ENCODE data around the gene HHIPL2.

HHIPL2 gene

GRCh38 chr1:222547944-222548671 is at the start of gene HHIPL2:
HHIPL2 (minus strand) TSS chr1:222548104; CDS start chr1:222548044, 60 bp downstream.
- no peak for DNase-seq

GRCh38 chr1:222596696-222597095 is 48.8 kb upstream of the HHIPL2 start:
- no peak for DNase-seq

- no peak for DNase-seq
Measured at GRCh38 chr1:222594789-222595188, 46.9 kb upstream of the HHIPL2 start.

GRCh38 chr1:222592171-222592570 is 44.3 kb upstream of the HHIPL2 start:
- no peak for DNase-seq

- DNase-seq = peak; percentile 89 to 90
Measured at GRCh38 chr1:222589462-222590302, 41.8 kb upstream of the HHIPL2 start, which contains the start of gene TAF1A. TAF1A (minus strand) TSS chr1:222589933.

GRCh38 chr1:222588135-222588534 is 40.2 kb upstream of the HHIPL2 start:
- DNase-seq = no peak

DNA sequence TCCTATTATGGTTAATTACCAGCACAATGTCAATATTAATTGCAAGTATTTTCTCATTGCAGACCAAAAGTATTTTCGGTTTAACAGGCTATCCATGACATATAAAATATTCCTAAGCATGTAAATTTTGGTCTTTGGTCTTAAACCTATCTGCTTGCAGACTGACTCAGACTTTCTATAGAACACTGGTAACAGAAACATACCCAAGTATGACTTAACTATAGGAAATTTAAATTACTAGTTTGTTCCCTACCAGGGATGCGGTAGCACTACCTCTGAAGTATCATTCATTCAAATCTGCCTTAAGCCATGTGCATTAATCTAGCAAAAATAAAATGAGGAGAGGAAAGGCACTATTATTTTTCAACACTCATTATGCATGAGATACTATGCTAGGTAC is 38.9 kb upstream of the HHIPL2 start:
- DNase-seq = no peak

- no peak for DNase-seq
Measured at GRCh38 chr1:222583079-222583478, 35.2 kb upstream of the HHIPL2 start.

GRCh38 chr1:222582099-222582774 is 34.3 kb upstream of the HHIPL2 start:
- no peak for DNase-seq

- no peak for DNase-seq
Measured at GRCh38 chr1:222579316-222579715, 31.4 kb upstream of the HHIPL2 start.

GRCh38 chr1:222570837-222571236 is 22.9 kb upstream of the HHIPL2 start:
- no peak for DNase-seq

DNA sequence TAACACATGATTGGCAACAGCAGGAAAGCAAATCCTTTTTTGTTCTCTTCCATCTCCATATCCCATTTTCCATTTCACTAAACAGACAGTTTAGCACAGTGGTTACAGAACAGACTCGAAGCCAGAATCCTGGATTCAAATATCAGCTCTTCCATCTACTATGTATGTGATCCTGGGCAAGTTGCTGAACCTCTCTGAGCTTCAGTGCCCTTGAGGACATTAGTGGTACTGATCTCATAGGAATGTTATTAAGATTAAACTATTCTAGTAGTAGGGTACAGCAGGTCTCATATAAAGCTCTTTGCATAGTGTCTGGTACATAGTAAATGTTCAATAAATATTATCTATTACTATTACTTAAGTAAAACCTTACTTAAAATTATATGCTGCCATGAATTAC is 13.8 kb upstream of the HHIPL2 start:
- no peak for DNase-seq

DNA sequence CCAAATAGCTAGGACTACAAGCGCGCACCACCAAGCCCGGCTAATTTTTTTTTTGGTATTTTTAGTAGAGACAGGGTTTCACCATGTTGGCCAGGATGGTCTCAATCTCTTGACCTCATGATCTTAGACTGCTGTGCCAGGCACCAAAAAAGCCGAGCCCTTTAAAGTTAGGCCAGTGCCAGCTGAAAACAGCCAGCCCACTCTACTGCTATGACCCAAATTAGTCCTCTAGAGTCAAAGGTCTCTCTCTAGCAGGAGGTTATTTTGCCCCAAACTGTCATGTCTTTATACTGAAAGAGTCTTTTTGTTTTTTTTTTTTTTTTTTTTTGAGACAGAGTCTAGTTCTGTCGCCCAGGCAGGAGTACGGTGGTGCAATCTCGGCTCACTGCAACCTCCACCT is 9.7 kb upstream of the HHIPL2 start:
- no peak for DNase-seq

- no peak for DNase-seq
Measured at GRCh38 chr1:222557148-222557547, 9.2 kb upstream of the HHIPL2 start.

DNA sequence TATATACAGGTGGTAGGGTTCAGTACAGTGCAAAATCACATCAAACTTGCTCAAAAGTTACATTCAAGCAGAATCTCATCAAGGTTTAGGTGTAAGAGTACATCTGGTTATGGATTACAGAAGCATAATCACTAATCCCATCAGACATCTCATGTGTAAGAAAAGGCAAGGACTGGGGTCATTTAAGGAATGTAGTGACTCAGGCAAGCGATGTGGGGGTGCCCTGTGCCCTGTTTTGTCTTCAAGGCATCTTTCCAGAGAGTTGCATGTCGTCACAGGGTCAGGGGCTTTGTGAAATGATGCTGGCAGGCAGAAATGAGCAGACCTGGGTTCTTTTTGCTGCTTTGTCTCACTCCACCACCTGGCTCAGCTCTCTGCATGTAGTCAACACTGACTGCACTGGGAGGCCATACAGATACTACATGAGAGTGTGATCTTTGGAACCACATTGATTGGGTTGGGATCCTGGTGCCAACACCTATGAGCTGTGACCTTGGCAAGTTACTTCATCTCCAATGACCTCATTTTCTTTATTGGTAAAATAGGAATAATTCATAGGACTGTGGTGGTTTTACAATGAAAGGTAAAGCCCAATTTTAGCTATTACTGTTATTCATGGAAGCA is 8.2 kb upstream of the HHIPL2 start:
- no peak for DNase-seq

GRCh38 chr1:222554177-222554576 is 6.3 kb upstream of the HHIPL2 start:
- DNase-seq = no peak

DNA sequence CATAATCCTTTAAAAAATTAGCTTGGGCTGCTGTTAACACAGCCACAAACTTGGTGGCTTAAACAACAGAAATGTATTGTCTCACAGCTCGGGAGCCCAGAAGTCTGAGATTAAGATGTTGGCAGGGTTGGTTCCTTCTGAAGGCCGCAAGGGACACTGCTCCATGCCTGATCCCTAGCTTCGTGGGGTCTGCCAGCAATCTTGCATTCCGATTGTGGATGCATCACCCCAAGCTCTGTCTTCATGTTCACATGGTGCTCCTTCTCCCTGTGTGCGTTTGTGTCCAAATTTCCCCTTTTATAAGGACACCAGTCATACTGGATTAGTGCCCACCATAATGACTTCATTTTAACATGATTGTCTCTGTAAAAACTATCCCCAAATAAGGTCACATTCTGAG is 5.0 kb upstream of the HHIPL2 start:
- no peak for DNase-seq

- no peak for DNase-seq
Measured at GRCh38 chr1:222547260-222547614, 667 bp downstream of the HHIPL2 start.

GRCh38 chr1:222546548-222547259 is 1.2 kb downstream of the HHIPL2 start:
- no peak for DNase-seq

DNA sequence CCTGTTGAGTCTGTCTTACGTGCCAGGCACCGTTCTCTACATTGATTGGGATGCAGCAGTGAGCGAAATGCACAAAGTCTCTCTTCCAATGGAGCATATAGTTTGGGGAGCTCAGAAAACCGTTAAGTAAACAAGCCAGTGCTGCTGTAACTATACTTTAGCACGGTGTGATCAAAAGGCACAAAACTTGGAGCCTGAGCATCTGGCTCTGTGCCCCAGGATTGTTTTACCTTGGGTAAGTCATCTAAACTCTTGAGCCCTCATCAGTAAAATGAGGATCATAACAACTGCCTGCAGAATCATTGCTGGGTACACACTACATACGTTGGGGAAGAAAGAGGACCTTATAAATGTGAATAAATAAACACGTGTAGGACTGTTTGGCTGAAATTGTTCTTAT is 1.8 kb downstream of the HHIPL2 start:
- no peak for DNase-seq

GRCh38 chr1:222543817-222544216 is 4.1 kb downstream of the HHIPL2 start:
- no peak for DNase-seq

GRCh38 chr1:222540598-222540995 is 7.3 kb downstream of the HHIPL2 start:
- DNase-seq = no peak

All from Kasumi-1 (cell line).